Hippocampal formation (tissue), 2 donors: ENCODE measurements around the gene UNC45B.
"Not testable (repeated sequence)": the region's sequence is repeated elsewhere in the genome, so short reads cannot be mapped to it uniquely, and the experiment has no call there.

Experiments
- DNase-seq, 2 donors: peaks; one replicate each; lab custom pipeline; 2025; lab: John Stamatoyannopoulos, UW

The UNC45B gene

GRCh38 chr17:35142467-35142796 lies 5.2 kb upstream of the UNC45B start:
- no peak for DNase-seq

GRCh38 chr17:35144840-35145239 lies 2.8 kb upstream of the UNC45B start:
- DNase-seq, result no peak

GRCh38 chr17:35146214-35146833 lies 1.3 kb upstream of the UNC45B start:
- DNase-seq, result no peak

- DNase-seq, result no peak
Observed at GRCh38 chr17:35148144-35148543, 527 bp downstream of the UNC45B start.

GRCh38 chr17:35149941-35150340 lies 2.3 kb downstream of the UNC45B start:
- DNase-seq, result no peak

DNA sequence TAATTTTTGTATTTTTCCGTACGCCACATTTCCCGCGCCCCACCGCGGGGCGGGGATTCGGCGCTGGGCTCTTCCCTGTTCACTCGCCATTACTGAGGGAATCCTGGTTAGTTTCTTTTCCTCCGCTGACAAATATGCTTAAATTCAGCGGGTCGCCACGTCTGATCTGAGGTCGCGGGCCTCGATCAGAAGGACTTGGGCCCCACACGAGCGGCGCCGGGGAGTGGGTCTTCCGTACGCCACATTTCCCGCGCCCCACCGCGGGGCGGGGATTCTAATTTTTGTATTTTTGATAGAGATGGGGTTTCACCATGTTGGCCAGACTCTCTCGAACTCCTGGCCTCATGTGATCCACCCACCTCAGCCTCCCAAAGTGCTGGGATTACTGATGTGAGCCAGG lies 3.5 kb downstream of the UNC45B start:
- not testable (repeated sequence) for DNase-seq

GRCh38 chr17:35152421-35153140 lies 5.0 kb downstream of the UNC45B start:
- DNase-seq, result no peak

- no peak for DNase-seq
Observed at GRCh38 chr17:35154196-35155165, 6.9 kb downstream of the UNC45B start.

DNA sequence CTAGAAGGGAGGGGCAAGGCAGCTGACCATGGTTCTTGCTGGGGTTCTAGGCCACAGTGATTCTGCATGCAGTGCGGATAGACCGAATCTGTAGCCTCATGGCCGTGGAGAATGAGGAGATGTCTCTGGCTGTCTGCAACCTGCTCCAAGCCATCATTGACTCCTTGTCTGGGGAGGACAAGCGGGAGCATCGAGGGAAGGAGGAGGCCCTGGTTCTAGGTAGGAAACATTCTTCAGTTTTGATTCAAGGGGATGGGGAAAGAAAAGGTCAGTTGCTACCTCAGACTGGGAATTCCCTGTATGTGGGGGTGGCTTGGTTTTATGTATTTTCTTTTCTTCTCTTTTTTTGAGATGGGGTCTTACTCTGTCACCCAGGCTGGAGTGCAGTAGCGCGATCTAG lies 7.6 kb downstream of the UNC45B start:
- DNase-seq, result no peak

DNA sequence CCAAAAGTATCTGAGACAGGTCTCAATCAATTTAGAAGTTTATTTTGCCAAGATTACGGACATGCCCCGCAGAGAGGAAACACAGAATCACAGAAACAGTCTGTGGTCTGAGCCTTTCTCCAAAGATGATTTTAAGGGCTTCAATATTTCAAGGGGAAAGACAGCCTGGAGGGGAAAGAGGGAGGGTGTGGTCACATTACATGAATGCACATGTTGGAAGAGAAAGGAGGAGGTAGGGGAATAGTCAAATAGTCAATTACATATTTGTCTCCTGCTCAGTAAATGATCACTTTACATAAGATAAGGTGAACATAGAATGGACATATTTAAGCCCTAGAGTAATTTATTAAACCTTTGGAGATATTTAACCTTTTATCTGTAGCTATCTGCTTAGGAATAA lies 12.3 kb downstream of the UNC45B start:
- no peak for DNase-seq

DNA sequence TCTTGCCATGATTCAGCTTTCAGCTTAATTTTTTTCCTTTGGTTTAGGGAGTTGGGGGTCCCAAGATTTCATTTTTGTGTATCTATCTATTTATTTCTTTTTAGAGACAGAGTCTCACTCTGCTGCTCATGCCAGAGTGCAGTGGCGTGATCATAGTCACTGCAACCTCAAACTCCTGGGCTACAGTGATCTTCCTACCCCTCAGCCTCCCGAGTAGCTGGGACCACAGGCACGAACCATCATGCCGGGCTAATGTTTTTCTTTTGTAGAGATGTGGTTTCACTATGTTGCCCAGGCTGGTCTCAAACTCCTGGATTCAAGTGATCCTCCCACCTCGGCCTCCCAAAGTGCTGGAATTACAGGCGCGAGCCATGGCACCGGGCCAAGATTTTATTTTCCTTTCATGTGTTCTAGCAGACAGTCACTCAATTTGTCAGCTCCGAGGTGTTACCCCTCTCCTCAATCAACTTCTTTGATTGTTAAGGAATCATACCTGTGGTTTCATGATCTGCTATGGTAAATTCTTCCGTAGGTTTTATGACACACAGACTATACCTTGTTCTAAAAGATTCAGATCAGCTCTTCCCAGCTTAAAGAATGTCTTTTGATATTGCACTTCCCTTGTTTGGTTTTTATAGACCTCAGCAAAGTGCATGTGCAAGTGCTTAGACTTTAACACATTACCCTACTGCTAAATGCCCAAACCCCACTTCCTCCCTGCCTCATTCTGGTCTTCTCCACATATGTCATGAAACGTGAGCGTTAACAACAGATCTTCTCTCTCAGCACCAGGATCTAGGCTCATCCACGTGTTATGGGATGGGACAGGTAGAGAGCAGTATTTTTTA lies 13.0 kb downstream of the UNC45B start:
- DNase-seq, result no peak

GRCh38 chr17:35161281-35161761 lies 13.7 kb downstream of the UNC45B start:
- DNase-seq, result no peak

DNA sequence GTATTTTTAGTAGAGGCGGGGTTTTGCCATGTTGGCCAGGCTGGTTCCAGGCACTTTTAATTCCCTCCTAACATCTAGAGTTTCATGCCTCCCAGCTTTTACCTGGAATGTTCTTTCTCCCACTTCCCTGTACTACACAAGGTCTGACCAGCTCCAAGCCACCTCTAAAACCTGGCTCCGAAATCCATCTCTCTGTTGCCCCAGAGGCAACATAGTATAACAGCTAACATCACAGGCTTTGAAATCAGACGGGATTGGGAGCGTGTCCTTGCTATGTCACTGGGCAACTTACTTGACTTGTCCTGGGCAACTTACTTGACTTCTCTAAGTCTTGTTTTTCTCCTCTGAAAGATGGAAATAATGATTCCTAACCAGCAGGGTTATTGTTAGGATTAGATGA lies 15.1 kb downstream of the UNC45B start:
- DNase-seq, result no peak

DNA sequence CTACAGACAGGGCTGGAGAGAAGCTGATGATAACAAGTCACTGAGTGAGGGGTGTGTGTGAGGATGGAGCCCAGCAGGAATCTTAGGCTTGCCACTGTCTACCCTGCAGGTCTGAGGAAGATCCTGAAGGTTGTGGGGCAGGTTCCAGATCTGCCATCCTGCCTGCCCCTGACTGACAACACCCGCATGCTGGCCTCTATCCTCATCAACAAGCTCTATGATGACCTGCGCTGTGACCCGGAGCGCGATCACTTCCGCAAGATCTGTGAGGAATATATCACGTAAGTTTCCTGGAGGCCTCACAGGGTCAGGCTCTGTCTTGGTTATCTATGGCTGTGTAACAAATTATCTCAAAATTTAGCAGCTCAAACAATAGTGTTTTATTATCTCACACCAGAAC lies 16.3 kb downstream of the UNC45B start:
- DNase-seq, result no peak

DNA sequence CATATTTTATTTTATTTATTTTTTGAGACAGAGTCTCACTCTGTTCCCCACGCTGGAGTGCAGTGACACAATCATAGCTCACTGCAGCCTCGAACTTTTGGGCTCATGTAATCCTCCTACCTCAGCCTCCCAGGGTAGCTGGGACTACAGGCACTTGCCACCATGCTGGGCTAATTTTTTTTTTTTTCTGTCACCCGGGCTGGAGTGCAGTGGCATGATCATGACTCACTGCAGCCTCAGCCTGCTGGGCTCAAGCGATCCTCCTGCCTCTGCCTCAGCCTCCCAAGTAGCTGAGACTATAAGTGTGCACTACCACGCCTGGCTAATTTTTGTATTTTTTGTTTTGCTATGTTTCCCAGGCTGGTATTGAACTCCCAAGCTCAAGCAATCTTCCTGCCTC lies 17.1 kb downstream of the UNC45B start:
- no peak for DNase-seq

GRCh38 chr17:35166526-35166925 lies 18.9 kb downstream of the UNC45B start:
- no peak for DNase-seq

- no peak for DNase-seq
Observed at GRCh38 chr17:35167046-35167445, 19.4 kb downstream of the UNC45B start.

GRCh38 chr17:35167666-35168065 lies 20.0 kb downstream of the UNC45B start:
- DNase-seq, result no peak

DNA sequence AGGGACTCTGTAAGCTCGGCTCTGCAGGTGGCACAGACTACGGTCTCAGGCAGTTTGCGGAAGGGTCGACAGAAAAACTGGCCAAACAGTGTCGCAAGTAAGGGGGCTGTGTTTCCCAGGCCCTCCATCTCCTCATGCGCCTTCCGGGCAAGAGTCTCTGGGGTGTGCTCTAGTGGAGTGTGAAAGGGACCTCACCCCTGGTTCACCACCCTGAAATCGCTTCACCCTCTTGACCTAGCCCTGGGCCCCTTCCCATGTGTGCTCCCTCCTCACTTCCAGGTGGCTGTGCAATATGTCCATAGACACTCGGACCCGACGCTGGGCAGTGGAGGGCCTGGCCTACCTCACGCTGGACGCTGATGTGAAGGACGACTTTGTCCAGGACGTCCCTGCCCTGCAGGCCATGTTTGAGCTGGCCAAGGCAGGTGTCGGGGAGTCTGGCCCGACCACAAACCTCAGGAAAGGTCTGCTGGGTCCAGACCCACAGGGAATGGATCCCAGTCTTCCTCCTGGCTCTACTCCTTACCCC lies 22.3 kb downstream of the UNC45B start:
- no peak for DNase-seq

DNA sequence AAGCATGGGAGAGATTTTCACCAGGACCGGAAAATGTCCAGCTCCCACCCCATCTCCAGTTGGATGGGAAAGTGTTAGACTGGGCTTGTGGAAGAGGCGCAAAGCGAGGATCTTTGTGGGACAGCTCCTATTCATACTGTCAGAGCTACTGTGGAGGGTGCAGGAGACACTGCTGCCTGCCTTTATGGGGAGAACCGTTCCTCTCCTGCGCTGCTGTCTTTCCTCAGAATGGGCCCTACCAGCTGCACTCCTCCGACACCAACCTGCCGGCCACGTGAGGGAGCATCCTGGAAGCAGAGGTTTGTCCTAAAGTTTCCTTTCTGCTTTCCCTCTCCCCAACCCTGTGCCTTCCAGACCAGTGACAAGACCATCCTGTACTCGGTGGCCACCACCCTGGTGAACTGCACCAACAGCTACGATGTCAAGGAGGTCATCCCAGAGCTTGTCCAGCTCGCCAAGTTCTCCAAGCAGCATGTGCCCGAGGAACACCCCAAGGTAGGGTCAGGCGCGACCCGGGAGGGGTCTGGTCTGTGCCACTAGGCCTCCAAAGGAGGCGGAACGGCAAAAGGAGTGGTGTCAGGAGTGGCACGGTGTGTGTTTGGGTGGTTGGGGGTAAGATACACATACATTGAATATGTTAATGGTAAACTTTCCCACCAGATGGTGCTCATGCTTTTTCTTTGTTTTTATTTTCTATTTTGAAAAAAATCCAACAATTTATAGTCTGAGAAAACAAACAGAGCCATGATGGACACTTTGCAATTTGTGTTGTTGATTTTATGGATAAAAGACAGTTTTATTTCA lies 23.6 kb downstream of the UNC45B start:
- DNase-seq, result no peak

GRCh38 chr17:35171834-35172233 lies 24.2 kb downstream of the UNC45B start:
- DNase-seq, result no peak
